Lower leg skin (tissue), 3 donors: ENCODE results near the gene KIF26B.

Experiments used
- POLR2A ChIP-seq, 2 donors: fragments of 450-650 bp; IDR thresholded peaks; one replicate each; pipeline ENCODE4 v1.6.1; 2016 to 2017; ENCODE audit warnings: antibody characterized with exemption in 2 of 2, mild to moderate bottlenecking in 1 of 2, moderate library complexity in 1 of 2
- TF ChIP-seq, protein P1 (sequence below), 3 donors: fragments of 450-650 bp; IDR thresholded peaks; one replicate each; pipeline ENCODE4 v1.5.1; 2016; ENCODE audit warnings: antibody characterized with exemption in 3 of 3, mild to moderate bottlenecking in 3 of 3, moderate library complexity in 2 of 3

DNA sequence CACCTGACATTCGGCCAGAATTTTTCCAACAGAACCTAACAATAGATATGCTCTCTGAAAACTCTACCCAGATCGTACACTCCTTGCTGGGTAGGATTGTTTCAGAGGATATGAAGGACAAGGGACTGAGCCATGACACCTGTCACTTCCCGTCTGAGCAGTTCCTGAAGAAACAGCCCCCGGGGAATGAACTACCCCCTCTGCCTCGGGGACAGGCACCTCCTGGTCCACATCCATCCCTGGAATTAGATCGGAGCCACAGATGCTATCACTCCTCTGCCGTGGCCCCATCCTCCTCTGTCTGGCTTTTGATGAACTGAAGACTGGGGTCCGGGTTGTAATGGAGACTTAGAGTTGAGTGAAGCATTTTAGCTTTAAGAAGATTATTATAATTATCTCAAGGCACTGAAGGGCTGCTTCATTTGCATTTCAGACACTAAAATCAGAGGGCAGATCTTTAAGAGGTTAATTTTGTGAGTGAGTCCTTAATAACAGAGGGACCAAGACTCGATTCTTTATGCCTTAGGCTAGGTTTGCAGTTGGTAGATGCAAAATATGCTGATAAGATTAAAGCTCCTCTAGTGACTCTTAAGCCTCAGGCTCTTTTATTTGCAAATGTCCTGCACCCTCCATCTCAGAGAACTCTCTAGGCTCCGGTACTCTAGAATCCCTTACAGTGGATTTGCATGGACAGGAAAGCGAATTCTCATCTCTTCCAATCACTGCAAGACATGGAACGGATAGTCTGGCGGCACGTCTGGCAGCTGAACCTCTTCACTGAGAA is 333.8 kb downstream of the KIF26B start:
- TF ChIP-seq, protein P1, sequence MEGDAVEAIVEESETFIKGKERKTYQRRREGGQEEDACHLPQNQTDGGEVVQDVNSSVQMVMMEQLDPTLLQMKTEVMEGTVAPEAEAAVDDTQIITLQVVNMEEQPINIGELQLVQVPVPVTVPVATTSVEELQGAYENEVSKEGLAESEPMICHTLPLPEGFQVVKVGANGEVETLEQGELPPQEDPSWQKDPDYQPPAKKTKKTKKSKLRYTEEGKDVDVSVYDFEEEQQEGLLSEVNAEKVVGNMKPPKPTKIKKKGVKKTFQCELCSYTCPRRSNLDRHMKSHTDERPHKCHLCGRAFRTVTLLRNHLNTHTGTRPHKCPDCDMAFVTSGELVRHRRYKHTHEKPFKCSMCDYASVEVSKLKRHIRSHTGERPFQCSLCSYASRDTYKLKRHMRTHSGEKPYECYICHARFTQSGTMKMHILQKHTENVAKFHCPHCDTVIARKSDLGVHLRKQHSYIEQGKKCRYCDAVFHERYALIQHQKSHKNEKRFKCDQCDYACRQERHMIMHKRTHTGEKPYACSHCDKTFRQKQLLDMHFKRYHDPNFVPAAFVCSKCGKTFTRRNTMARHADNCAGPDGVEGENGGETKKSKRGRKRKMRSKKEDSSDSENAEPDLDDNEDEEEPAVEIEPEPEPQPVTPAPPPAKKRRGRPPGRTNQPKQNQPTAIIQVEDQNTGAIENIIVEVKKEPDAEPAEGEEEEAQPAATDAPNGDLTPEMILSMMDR (IDR thresholded peaks at IDR 0.05): no peak
- no peak for TF ChIP-seq POLR2A (IDR thresholded peaks at IDR 0.05)
